ENCODE data around the gene STK25.
"Not testable (repeated sequence)": the region's sequence is repeated elsewhere in the genome, so short reads cannot be mapped to it uniquely, and the experiment has no call there.

STK25 gene

DNA sequence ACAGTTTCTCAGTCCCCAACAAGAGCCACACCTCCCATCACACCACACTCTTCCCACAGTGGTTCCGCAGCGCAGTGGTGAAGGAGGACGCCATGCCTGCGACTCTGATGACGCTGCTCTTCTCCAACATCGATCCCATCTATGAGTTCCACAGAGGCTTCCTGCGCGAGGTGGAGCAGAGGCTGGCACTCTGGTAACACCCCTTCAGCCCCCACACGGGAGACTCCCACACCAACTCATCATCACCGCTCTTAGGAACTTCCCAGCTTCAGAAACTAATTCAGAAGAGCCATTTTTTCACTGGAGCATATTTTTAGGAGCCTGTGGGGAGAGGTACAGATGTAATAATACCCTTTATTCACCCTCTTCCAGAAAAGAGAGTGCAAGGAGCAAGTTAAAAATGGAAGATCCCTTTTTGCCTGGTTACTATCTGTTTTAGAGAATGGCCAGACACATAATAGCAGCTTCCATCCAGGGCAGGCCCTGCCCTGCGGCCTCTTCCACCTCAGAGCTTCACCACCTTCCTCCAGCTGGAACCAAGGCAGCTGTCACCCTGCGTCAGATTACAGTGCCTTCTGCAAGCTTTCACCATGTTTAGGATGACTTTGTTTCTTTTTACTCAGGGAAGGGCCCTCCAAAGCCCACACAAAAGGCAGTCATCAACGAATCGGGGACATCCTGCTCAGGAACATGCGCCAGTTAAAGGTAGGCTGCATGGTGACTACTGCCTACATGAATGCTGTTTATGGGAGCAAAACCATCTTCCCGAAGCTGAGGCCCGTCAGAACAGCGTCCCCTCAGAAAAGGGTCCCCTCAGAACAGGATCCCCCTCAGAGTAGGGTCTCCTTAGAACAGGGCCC is 44.9 kb downstream of the STK25 start:
- no peak for DNase-seq (ENCODE audit: low read depth in 3 of 3)

DNA sequence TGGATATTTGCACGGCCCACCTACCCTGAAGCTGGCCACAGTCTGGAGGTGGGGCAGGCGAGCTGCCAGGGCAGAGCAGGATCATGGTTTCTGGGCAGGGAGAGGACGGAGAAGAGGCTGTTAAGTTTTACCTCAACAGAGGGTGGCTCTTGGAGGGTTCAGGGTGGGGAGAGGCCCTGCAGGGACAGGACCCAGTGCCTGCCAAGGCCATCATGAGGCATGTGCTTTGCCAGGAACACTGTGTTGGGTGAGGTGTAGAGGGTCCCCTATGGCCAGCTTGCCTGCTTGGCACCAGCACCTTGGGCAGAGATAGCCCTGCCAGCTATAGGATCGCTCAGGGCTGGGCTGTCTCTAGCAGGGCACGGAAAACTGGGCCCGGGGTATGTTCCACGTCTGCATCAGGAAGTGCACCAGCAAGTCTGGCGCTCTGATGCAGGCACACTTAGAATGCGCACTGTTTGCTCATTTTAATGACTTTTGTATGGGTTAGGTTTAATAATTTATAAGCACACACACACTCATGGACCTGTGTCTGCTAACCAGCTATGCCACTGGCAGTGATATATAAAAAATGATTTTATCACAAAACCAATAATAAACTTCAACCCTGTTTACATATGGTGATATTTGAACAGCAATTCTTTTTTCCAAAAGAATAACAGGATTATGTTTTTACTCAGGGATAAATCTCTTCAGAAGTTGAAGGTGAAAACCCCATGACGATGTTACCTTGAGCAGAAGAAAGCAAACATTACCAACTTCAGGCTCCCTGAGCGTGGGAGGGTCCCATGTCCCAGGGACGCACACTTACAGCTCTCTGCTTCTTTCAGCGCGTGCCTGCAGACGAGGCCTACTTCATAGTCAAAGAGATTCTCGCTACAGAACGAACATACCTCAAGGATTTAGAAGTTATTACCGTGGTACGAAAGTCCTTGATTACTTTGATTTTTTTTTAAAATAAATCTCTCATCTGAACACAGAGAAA is 46.4 kb downstream of the STK25 start:
- no peak for DNase-seq (ENCODE audit: low read depth in 3 of 3)

DNA sequence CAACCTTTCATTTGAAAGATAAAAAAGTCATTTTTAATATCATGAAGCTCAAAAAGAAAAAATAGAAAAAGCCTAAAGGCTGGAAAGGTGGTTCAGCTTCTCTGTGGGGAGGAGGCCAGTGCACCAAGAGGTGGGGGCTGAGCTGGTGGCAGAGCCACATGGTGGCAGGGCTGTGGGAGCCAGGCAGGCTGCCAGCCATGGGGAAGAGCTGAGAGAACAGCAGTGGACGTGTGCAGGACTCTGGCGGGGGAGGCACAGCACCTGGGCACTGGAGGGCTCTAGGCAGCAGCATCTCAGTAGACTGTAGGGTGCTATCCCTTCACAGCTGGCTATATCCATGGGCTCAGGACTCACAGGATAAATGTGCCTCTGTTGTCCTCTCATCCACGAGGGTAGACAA is 47.8 kb downstream of the STK25 start:
- DNase-seq (ENCODE audit: low read depth in 3 of 3), result no peak

DNA sequence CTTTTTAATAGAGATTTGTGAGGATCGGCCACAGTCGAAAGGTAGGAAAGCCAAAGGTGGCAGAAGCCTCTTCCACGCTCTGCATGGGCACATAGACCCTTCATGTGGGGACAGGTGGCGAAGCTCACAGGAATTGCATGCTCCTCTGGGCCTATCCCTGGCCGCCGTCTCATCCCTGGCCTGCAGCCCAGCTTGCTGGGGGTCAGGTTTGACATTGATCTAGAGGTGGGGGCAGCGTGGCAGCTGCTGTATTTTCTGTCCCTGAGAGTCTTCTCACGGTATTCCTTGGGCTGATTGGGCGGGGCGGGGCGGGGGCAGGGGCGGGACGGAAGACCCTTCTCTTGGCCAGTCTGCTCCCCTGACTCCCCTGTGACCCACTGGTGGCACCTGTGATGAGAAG is 48.9 kb downstream of the STK25 start:
- no peak for DNase-seq (ENCODE audit: low read depth in 3 of 3)

DNA sequence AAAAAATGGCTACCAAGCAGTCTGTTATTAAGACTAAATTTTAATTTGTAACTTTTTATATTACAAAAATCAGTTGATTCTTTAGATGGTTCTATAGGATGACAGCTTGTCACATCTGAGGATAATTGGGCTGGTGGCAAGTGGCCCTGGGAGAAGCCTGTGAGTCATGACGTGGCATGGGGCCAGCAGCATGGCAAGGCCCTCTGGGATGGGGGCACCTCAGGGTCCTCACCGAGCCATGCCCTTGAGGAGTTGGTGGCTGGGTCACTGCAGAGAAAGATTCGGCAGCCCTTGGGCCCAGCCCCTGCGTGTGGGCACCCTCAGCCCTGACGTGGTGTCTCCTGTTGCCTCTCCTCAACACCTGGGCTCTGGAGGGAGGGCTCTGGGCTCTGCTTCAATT is 49.7 kb downstream of the STK25 start:
- no peak for DNase-seq (ENCODE audit: low read depth in 3 of 3)

DNA sequence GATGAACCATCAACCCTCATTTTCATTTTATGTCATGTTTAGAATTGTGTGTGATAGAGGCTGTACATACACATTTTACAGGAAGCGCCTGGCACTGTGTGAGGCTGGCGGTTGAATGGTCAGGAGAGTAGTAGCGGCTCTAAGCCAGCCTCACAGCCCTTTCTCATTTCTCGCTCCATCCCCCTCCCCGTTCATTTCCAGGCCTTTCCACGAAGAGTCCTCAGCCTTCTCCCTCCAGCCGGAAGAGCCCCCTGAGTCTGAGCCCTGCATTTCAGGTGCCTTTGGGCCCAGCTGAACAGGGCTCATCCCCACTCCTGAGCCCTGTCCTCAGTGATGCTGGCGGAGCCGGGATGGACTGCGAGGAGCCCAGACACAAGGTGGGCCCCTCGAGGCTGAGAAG is 51.8 kb downstream of the STK25 start:
- DNase-seq (ENCODE audit: low read depth in 3 of 3), result no peak

DNA sequence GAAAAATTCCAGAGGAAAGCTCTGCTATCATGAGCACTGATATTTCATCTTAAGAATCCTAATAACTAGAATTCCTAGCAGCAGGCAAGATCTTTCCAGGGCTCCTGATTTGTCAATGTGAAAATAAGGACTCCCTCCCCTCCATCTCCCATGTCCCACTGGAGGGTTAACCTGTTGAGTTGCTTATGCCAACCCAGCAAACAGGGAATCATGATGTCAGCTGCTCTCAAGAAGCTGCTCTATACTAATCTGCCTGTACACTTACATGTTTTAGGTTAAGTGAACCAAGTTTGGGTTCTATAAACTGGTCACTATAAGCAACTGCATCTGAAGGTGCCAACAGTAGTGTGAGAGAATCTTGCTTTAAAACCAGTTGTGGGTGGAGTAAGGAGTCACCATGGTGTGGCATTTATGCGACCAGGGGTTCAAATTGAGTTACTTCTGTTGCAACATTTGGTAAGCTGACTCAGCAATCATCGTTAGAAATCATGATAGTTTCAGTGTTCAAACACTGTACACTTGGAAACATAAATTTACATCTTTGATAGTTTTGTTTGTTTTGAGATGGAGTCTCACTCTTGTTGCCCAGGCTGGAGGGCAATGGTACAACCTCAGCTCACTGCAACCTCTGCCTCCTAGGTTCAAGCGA is 53.4 kb downstream of the STK25 start:
- DNase-seq (ENCODE audit: low read depth in 3 of 3), result no peak

DNA sequence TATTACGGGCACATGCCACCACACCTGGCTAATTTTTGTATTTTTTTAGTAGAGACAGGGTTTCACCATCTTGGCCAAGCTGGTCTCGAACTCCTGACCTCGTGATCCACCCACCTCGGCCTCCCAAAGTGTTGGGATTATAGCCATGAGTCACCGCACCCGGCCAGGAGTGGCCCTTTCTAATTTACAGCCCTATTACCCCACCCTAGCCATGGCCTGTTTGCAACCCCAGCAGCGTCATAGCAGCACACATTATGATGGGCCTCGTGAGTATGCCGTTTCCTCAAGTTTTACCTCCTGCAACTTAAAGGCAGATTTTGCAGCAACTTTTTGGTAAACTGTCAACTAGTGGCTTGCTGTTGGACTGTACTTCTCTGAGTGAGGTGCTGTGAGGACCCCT is 54.5 kb downstream of the STK25 start:
- DNase-seq (ENCODE audit: low read depth in 3 of 3), result not testable (repeated sequence)

DNA sequence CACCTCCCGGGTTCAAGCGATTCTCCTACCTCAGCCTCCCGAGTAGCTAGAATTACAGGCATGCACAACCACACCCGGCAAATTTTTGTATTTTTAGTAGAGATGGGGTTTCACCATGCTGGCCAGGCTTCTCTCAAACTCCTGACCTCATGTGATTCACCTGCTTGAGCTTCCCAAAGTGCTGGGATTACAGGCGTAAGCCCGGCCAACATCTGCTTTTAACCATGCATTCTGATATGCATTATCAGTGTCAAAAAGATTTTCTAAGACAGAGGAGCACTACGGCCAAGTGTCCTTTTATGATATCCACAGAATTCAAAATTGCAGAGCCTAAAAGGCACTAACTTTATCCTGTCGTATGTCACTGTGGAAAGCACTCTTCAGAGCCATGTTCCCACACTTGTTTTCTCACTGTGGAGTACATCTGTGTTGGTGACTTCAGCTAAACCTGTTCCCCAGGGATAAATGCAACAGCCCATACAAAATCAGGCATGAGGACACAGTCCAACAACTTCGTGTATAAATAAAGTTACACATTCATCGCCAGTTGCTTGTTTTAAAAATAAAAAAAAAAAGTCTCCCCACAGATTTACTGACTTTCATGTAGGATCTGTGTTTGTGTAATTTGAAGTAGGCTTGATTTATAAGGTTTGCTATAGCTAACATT is 56.4 kb downstream of the STK25 start:
- no peak for DNase-seq (ENCODE audit: low read depth in 3 of 3)

DNA sequence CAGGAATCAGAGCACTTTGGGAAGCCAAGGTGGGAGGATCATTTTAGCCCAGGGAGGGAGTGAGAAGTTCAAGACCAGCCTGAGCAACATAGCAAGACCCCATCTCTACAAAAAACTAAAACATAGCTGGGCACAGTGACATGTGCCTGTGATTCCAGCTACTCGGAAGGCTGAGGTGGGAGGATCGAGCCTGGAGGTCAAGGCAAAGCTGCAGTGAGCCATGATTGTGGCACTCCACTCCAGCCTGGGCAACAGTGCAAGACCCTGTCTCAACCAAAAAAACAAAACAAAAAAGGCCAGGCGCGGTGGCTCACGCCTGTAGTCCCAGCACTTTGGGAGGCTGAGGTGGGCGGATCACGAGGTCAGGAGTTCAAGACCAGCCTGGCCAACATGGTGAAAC is 58.3 kb downstream of the STK25 start:
- not testable (repeated sequence) for DNase-seq (ENCODE audit: low read depth in 3 of 3)

DNA sequence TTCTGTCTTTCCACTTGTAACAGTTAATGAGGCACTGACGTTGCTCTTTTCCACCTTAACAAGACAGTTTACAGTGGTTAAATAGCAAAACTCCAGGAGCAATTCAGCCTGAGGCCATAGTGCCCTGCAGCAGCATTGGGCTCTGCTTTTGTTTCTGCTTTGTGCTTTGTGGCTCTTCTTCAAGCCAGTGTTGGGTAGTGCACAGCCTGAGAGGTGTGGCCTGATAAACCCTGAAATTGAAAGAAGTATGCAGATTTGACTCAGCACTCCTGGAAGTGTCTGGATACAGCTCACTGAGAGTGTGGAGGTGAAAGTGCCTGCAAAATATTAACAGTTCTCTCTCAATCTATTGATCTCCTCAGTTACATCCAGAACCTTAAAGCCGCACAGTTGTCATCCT is 63.0 kb downstream of the STK25 start:
- no peak for DNase-seq (ENCODE audit: low read depth in 3 of 3)

DNA sequence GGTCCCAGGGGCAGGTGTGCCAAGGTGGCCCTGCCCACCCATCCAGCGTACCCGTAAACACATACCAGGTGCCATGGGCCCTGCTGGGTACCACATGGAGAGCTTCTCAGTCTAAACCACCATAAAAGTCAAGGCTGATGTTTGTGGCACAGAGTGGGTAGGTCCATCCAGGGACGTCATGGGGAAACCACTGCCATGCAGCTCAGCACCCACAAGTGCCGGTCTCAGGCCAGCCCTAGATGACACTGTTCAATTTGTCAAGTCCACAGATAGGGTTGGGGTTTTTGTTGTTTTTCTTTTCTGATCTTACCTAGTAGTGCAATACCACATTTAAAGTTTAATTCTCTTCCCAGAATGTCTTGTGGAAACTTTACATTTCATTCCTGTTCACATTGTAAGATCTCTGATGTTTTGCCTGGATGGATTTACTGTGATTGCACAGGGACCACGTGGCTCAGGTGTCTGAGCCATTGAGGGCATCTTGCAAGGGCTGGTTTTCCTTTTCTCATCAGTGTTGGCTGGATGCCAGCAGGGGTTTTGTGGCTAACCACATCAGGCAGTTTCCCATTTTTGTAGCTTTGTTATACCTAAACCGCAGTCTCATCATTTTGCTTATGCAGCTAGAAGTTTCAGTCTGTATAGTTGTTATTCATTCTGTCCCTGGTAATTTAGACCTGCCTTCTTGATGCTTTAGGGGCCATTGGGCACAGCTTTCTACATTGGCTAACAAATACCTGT is 64.7 kb downstream of the STK25 start:
- peak; percentile 86 to 96 (median 92) for DNase-seq (ENCODE audit: low read depth in 3 of 3)

Measured in stimulated activated CD4-positive, alpha-beta T cell treated with anti-CD3 and anti-CD28 coated beads, TNF-alpha, amount 100 ng/mL, for 48 hours (primary cell).